Bronchial epithelial cell (primary cell): ENCODE results near the gene NUMA1. TPM values are rescaled to one million over a fixed set of nuclear protein-coding genes. Genes with fewer than 3 reads are reported as not detected.
A peak's percentile ranks its signal among the peaks of the same experiment; 100 is the strongest.

ENCODE experiments used
- DNase-seq: peaks from one replicate; pipeline ENCODE4 v3.0.0-alpha.2; 2010; ENCODE audit warnings: low read depth
- FAIRE-seq: peaks from 2 replicates; lab custom pipeline; 2011; peaks lifted over from hg19 to GRCh38; lab: Jason Lieb, UNC
- H3K27me3 ChIP-seq: 2 replicates; pipeline ENCODE4 v1.5.1; 2011; ENCODE audit warnings: low read length; ENCODE audit not compliant: control insufficient read depth, insufficient read depth
- H3K36me3 ChIP-seq: 2 replicates; pipeline ENCODE4 v1.5.1; 2011; ENCODE audit warnings: low read length; ENCODE audit not compliant: control insufficient read depth, insufficient read depth
- H3K4me3 ChIP-seq: 2 replicates; pipeline ENCODE4 v1.5.1; 2011; ENCODE audit warnings: mild to moderate bottlenecking, low read depth, low read length, control low read depth
- total RNA-seq: library from RNA; depleted of rRNA; stranded (reverse); fragments of >200 nt; gene quantifications from 2 replicates; pipeline ENCODE4 v1.2.1, GENCODE V29; 2014
- TF ChIP-seq, protein P1 (sequence below): IDR thresholded peaks from 2 replicates; pipeline ENCODE4 v1.5.1; 2011; ENCODE audit warnings: mild to moderate bottlenecking, moderate library complexity, low read length, control low read depth, inconsistent platforms; ENCODE audit not compliant: insufficient read depth, severe bottlenecking

The NUMA1 gene
- total RNA-seq, 1 donor from 2014 or later: 52.7 TPM

DNA sequence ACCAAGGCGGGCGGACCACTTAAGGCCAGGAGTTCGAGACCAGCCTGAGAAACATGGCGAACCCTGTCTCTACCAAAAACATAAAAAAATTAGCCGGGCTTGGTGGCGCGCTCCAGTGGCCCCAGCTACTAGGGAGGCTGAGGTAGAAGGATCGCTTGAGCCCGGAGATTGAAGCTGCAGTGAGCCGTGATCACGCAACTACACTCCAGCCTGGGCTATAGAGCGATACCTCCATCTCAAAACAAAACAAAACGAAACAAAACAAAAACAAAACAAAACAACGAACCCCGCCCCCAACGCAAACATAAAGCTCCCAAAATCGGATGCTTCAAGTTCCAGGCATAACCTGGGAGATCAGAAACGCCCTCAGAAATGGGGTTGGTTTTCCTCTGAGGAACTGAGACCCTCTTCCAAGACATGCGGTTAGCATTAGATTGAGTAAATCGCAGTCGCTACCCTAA lies 872 bp upstream of the NUMA1 start:
- FAIRE-seq: no peak
- TF ChIP-seq, protein P1, sequence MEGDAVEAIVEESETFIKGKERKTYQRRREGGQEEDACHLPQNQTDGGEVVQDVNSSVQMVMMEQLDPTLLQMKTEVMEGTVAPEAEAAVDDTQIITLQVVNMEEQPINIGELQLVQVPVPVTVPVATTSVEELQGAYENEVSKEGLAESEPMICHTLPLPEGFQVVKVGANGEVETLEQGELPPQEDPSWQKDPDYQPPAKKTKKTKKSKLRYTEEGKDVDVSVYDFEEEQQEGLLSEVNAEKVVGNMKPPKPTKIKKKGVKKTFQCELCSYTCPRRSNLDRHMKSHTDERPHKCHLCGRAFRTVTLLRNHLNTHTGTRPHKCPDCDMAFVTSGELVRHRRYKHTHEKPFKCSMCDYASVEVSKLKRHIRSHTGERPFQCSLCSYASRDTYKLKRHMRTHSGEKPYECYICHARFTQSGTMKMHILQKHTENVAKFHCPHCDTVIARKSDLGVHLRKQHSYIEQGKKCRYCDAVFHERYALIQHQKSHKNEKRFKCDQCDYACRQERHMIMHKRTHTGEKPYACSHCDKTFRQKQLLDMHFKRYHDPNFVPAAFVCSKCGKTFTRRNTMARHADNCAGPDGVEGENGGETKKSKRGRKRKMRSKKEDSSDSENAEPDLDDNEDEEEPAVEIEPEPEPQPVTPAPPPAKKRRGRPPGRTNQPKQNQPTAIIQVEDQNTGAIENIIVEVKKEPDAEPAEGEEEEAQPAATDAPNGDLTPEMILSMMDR: no peak
- no peak for DNase-seq

GRCh38 chr11:72079819-72080325 lies 470 bp downstream of the NUMA1 start:
- peaks cover 1% of the 10 kb centered on the region for H3K36me3 ChIP-seq

More for the DNA sequence above, 872 bp upstream of the NUMA1 start:
- peak overlapping the region; percentile 65 for H3K4me3 ChIP-seq
- H3K27me3 ChIP-seq: no peaks in the 10 kb centered on the region
- H3K36me3 ChIP-seq: peaks cover 3% of the 10 kb centered on the region

DNA sequence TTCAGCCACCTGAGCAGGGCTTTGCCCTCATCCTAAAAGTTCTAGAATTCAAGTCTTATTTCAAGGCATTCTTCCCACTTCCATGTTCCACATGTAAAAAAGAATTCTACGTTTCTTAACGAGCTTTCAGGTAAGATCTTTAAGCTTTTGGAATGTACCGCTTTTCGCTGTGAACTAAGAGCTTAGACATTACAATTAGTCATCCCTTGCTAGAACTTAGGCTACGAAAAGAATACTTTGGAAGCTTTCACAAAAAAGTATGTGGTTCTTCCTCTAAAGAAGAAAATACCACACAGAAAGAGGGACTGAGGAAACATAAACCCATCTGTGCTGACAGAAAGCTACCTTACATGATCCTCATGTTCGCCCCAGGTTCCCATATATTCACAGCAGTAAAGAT lies 1.9 kb downstream of the NUMA1 start:
- Histone ChIP-seq H3K4me3 (peak overlapping the region; percentile 65), H3K36me3 (peaks cover 2% of the 10 kb centered on the region), H3K27me3 (no peaks in the 10 kb centered on the region)
- FAIRE-seq (no peak), DNase-seq (peak; percentile 61)
- TF ChIP-seq, protein P1: no peak

More at GRCh38 chr11:72079819-72080325, 470 bp downstream of the NUMA1 start:
- DNase-seq (no peak), FAIRE-seq (no peak)
- peak overlapping the region; percentile 65 for H3K4me3 ChIP-seq
- no peaks in the 10 kb centered on the region for H3K27me3 ChIP-seq
- TF ChIP-seq, protein P1: no peak

- Histone ChIP-seq H3K27me3 (no peaks in the 10 kb centered on the region), H3K36me3 (peaks cover 2% of the 10 kb centered on the region), H3K4me3 (no peak overlapping the region)
- no peak for FAIRE-seq
- no peak for DNase-seq
- TF ChIP-seq, protein P1: no peak
Measured at GRCh38 chr11:72075756-72076155, 4.6 kb downstream of the NUMA1 start.

GRCh38 chr11:72075109-72075508 lies 5.2 kb downstream of the NUMA1 start:
- no peak overlapping the region for H3K4me3 ChIP-seq
- FAIRE-seq (no peak), DNase-seq (no peak)
- peaks cover 2% of the 10 kb centered on the region for H3K36me3 ChIP-seq
- TF ChIP-seq, protein P1: no peak
- no peaks in the 10 kb centered on the region for H3K27me3 ChIP-seq

GRCh38 chr11:72072348-72072747 lies 8.0 kb downstream of the NUMA1 start:
- FAIRE-seq (no peak), DNase-seq (peak; percentile 74)
- TF ChIP-seq, protein P1: no peak
- H3K36me3 ChIP-seq: peaks cover 4% of the 10 kb centered on the region
- H3K27me3 ChIP-seq: no peaks in the 10 kb centered on the region
- no peak overlapping the region for H3K4me3 ChIP-seq
